Globus pallidus (tissue), 1 donor: ENCODE data around the gene PAXX.
"Not testable (repeated sequence)": the region's sequence is repeated elsewhere in the genome, so short reads cannot be mapped to it uniquely, and the experiment has no call there.

Experiments used
- DNase-seq: peaks from one replicate; pipeline ENCODE4 v3.0.0-alpha.2; 2015; ENCODE audit warnings: low spot score

Gene PAXX

GRCh38 chr9:137002646-137003041 lies 10.4 kb downstream of the PAXX start:
- no peak for DNase-seq

DNA sequence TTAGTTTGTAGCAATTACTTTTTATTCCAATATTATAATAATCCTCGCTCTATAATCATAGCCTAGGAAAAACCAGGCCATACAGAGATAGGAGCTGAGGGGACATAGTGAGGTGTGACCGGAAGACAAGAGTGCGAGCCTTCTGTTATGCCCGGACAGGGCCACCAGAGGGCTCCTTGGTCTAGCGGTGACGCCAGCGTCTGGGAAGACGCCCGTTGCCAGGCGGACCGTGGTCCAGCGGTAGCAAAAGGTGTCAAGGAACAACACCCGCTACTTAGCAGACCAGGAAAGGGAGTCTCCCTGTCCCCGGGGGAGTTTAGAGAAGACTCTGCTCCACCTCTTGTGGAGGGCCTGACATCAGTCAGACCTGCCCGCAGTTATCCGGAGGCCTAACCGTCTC lies 12.1 kb downstream of the PAXX start:
- not testable (repeated sequence) for DNase-seq

GRCh38 chr9:137006116-137007003 lies 14.1 kb downstream of the PAXX start:
- no peak for DNase-seq

GRCh38 chr9:137007108-137007815 lies 15.0 kb downstream of the PAXX start:
- no peak for DNase-seq

- DNase-seq: no peak
Observed at GRCh38 chr9:137007816-137008270, 15.6 kb downstream of the PAXX start.

DNA sequence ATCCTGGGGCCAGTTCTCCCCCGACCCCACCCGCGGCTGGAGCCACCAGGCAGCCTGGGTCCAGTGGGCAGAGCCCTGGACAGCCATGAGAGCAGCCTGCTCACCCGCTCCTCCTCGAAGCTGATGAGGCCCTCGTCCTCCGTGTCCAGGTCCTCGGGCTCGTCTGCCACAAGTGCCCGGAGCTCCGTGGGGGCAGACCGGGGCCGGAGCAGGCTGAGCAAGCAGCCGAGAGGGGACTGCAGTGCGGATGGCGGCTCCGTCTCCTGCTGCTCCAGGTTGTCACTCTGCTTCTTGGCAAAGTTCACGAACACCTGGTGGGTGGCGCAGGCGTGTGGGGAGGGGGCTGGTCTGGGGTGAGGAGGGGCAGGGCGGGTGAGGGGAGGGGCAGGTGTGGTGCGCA lies 16.1 kb downstream of the PAXX start:
- no peak for DNase-seq

DNA sequence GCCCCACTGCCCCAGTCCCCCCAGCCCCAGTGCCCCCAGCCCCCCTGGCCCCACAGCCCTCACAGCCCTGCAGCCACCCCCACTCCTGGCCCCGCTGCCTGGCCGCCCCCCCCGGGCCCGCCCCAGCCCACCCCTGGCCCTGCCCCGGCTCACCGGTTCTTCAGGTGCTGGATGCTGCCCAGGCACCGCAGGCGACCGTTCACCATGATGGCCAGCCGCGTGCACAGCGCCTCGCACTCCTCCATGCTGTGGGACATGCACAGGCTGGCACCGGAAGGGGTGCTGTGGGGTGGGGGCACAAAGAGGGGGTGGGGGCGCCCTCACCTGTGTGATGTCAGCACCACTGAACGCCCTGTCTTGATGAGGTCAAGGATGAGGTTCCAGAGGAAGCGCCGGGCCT lies 17.0 kb downstream of the PAXX start:
- no peak for DNase-seq

DNA sequence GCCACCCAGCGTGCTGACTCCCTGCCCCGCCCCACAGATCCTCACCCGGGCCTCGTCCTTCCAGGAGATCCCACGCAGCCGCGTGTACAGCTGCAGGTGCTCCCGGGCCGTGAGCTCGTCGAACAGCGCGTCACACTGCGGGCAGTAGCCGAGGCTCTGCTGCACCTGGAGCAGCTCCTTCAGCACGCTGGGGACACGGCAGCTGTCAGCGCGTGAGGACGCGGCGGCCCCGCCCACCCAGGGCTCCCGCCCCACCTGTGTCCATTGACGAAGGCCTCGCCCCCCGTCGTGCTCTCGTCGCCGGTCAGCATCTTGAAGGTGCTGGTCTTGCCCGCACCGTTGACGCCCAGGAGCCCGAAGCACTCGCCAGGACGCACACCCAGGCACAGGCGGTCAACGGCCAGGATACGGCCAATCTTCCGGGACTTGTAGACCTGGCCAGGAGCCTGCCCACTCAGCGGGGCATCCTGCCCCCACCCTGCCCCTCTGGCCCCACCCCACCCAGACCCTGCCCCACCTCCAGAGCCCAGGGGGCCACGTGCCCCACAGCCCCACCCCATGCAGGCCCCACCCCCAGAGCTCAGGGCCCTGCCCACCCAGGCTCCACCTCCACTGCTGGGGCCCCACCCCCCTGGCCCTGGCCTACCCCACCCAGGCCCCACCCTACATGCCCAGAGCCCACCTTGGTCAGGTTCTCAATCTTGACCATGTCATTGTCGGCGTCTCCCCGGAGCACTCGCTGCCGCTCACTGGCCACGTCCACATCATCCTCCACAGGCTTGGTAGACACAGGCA lies 17.9 kb downstream of the PAXX start:
- DNase-seq: no peak

DNA sequence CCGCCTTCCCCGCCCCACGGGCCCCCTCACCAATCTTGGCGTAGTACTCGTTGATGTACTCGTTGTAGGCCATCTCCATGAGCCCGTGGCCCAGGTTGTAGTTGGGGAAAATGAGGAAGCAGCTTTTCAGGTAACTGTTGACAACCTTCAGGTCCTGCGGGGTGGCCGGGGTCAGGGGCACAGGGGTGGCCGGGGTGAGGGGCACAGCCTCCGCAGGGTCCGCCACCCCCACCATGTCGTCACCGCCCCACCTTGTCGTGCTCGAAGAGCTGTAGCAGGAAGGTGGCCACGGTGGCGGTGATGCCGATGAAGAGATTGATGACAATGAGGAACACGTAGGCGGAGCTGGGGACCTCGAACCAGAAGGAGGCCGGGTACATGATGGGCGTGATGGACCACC lies 18.9 kb downstream of the PAXX start:
- DNase-seq: no peak

DNA sequence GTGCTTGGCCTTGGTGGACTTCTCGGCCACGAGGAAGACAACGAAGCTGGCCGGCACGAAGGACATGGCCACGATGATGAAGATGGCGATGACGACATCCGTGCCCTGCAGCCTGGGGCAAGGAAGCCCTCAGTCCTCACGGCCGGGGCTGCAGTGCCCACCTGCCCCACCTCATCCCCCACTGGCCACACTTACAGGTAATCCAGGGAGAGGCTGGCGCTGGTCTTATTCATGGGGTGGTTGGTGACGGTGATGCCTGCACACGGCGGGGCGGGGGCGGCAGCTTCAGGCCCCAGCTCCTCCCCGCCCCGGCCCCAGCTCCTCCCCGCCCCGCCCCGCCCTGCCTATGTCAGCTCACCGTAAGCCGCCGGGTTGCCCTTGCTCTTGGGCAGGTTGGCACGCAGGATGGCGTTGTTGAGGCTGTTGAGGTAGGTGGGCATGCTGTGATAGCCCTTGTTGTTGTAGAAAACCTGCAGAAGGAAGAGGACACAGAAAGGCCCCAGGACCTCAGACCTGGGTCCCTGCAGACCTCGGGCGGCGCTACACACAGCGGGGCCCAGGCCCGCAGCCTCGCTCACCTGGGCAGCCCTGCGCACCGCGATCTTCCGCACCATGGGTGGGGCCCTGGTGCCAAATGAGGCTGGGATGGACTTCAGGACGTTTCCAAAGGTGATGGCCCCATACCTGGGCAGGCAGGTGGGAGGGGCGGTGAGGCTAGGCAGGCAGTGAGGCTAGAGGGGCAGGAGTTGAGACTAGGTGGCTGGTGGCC lies 19.9 kb downstream of the PAXX start:
- no peak for DNase-seq

DNA sequence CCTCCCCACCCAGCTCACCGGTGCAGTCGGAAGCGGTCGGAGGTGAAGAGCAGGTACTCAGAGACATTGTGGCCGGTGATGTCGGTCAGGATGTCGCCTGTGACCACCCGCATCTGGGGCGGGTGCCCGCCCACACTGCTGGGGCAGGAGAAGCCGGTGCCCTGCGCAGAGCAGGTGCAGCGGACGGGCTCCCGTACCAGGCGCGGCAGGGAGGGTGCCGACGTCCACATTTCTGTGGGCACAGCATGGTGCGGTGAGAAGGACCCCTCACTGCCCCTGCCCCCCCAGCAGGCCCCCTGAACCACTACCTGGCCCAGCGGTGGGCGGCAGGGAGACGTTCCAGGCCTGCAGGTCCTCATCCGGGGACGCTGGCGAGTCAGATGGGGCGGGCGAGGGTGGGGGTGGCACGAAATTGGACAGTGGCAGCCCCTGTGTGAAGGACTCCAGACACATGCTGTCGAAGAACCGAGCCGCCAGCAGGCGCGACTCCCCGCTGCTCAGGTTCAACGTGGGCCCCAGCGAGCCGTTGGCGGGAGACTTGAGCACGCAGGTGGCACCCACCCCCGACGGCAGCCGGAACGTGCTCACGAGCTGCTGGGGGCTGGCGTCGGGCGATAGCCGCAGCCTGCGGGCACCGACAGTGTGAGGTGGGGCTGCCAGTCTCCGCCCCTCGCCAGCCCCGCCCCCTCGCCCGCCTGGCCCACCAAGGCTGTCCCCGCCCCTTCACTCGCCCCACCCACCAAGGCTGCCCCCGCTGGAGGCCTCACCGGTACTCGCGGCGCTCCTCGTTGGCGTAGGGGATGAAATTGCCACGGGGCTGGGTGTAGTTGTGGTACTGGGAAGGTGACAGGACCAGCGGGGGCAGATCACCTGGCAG lies 20.7 kb downstream of the PAXX start:
- DNase-seq: no peak

GRCh38 chr9:137013571-137013940 lies 21.3 kb downstream of the PAXX start:
- no peak for DNase-seq

- no peak for DNase-seq
Observed at GRCh38 chr9:137014166-137014565, 21.9 kb downstream of the PAXX start.

DNA sequence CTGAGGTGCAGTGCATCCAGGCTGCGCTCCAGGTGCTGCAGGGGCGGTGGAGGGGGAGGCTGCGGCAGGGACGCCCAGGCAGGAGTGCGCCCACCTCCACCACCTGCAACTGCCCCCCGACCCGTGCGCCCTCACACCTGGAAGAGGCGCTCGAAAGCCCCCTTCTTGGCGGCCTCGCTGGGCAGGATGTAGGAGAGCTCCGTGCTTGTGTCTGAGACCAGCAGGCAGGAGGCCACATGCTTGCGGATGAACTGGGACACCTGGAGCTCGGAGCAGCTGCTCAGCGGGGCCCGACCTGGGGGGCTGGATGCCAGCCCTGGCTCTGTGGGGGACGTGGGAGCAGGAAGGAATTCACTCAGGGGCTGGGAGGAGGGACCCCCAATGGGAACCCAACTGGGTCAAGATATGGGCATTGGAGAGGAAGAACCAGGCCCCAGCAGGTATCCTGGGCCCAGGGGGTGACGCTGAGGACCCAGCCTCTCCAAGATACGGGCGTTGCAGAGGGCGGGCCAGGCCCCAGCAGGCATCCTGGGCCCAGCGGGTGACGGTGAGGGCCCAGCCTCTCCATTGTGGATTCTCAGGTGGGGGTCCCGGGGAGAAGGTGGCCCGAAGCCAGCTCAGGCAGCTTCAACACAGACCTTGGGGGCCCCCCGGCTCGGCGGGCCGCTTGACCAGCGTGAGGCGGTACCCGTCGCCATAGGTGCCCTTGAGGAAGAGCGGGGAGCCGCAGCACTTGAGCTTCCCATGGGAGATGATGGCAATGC lies 22.7 kb downstream of the PAXX start:
- DNase-seq: no peak

- no peak for DNase-seq
Observed at GRCh38 chr9:137015540-137015930, 23.3 kb downstream of the PAXX start.

DNA sequence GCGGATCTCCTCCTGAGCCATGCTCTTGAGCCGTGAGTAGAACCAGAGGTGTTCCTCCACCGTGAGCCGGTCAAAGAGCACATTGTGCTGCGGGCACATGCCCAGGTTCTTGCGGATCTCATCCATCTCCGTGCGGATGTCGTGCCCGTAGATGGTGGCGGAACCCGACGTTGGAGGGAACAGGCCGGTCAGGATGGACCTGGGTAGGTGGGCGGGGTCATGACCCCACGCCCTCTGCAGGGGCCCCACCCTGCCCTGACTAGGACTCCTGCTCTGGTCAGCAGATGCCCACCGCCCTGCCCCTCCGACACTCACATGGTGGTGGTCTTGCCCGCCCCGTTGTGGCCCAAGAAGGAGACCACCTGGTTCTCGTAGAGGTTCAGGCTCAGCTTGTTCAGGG lies 23.8 kb downstream of the PAXX start:
- DNase-seq: no peak

DNA sequence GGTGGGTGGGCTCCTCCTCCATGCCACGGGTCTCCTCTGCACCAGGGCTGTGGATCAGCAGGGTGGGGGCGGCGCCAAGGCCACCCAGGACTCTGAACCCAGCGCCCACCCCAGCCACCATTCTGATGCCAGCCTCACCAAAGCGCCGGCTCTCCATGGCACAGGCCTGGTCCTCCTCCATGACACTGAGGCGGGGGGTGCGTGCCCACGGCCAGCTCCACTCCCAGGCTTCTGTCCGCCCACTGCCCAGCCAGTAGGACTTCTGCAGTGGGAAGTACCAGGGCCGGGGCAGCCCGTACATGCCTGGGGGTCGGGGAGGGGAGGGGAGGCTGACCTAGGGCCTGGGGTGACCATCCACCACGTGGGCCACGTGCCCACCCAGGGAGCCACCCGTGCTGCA lies 24.2 kb downstream of the PAXX start:
- DNase-seq: no peak

DNA sequence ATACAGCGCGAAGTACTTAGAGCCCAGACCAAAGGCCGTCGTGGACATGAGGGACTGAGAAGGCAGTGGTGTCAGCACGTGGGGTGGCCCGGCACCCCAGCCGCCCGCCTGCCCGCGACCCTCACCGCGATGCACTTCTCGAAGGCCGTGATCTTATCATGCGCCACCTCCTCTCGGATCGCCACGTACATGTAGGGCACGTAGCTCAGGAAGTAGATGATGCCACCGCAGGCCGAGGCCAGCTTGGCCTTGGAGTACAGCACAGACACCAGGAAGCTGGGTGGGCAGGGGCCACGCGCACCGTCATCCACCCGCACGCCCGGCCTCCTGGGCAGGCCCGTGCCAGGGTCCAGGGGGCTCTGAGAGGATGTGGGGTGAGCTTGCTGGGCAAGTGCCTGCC lies 24.8 kb downstream of the PAXX start:
- no peak for DNase-seq

DNA sequence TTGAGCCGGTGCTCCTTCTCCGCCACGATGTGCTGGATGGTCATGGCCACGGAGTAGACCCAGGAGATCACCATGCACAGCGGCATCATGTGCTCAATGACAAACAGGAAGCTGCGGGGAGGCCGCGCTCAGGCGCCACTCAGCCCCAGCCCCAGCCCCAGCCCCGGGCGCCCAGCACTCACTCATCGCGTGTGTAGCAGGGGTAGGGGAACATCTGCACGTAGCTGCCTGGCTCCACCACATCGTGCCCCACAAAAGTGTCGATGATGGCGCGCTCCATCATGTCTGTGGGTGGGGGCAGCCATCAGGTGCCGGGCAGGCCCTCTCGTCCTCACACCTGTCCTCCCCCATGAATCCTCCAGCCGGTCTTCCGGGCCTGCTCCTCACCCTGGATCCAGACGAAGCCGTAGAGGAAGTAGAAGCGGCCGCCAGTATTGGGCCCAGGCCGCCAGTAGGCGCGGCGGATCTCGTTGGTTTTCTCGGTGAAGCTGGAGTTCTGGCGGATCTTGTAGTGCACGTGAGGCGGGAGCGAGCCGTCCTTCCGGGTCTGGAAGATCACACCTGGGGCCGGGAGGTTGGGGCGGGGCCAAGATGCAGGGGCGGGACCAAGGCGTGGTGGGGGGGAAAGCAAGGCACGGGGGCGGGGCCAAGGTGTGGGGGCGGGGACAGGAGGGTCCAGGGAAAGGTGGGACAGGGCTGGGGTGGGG lies 25.7 kb downstream of the PAXX start:
- DNase-seq: no peak
